GM13976 (cell line): ENCODE results near the gene C1orf52.

Experiments
- DNase-seq: peaks from one replicate; pipeline ENCODE4 v3.0.0; 2012; ENCODE audit warnings: low spot score
- CTCF ChIP-seq: IDR thresholded peaks from 2 replicates; pipeline ENCODE4 v1.5.1; 2012; ENCODE audit warnings: borderline replicate concordance, mild to moderate bottlenecking; ENCODE audit not compliant: insufficient read depth; ENCODE audit errors: extremely low read depth, missing control alignments, control extremely low read depth
- in situ Hi-C: fragments of 300-500 bp; cut with MboI; formaldehyde crosslinking; loops from one replicate; pipeline ENCODE4 v1.12.0; 2022; ENCODE audit warnings: low sequenced_read_pairs, mixed read lengths, inconsistent platforms; ENCODE audit not compliant: unreplicated experiment

Gene C1orf52

DNA sequence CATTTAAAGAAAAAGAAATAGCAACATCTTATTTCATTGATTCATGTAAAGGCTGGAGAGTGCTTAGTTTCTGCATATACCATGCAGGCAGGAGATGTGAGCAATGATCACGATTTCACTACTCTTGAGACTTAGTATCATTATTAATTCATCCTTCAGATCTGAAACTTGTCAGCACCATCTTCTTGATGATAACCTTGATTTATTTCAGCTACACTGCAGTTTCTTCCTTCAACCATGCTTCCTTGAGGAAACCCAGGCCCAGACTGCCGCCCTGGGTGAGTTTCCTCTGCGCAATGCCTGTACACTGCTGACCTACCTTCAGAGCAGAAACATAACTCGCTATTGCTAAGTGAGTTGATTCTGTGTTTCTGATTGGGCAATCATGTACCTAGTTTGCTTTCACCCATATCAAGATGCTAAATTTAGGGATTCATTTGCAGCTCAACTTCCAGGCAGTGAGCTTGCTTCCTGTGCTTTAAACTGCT lies 30.4 kb upstream of the C1orf52 start:
- in situ Hi-C loops = no loop called here
- TF ChIP-seq CTCF = no peak
- no peak for DNase-seq

- no peak for DNase-seq
- TF ChIP-seq CTCF = no peak
- in situ Hi-C loops = no loop called here
Observed at GRCh38 chr1:85289207-85289847, 29.9 kb upstream of the C1orf52 start.

DNA sequence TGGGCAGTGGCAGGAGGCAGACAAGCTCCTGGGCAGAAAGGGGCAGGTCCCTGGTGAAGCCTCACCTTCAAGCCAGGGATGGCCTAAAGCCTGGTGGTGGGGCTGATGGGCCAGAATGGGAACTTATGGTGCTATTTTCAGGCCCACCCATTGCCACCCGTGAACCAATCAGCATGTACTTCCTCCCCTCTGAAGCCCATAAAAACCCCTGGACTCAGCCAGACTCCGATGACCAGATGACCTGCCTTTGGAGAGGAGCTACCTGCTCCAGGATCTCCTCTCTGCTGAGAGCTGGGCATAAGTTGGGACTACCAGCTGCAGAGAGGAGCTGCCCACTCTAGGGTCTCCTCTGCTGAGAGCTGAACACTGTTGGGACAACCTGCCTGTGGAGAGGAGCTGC lies 24.7 kb upstream of the C1orf52 start:
- no peak for TF ChIP-seq CTCF
- DNase-seq = no peak
- in situ Hi-C loops = no loop called here

- in situ Hi-C loops = no loop called here
- no peak for DNase-seq
- TF ChIP-seq CTCF = no peak
Observed at GRCh38 chr1:85283475-85284199, 24.2 kb upstream of the C1orf52 start.

DNA sequence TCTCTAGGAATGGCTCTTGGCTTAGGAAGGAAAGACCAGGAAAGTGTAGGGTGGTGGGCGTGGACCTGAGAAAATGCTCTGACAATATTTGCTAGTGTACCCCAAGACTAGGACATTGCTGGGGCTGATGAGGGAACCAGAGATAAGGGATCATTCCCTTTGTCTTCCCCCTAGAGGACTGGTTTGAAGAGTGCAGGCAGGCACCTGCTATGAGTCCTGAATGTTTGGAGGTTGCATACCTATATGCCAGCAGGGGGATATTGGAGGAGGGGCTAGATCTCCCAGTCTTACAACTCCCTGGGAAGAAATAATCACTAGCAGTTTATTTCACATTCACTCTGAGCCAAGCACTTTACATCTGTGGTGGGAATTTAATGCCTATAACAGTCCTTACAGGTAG lies 23.0 kb upstream of the C1orf52 start:
- no peak for DNase-seq
- in situ Hi-C loops = no loop called here
- TF ChIP-seq CTCF = no peak

GRCh38 chr1:85280636-85281035 lies 21.2 kb upstream of the C1orf52 start:
- TF ChIP-seq CTCF = no peak
- in situ Hi-C loops = no loop called here
- no peak for DNase-seq
